HepG2 (cell line): Measurements from ENCODE around the gene FOXS1. TPM values are rescaled to one million over a fixed set of nuclear protein-coding genes. Genes with fewer than 3 reads are reported as not detected.

Experiments
- CCDC6 ChIP-seq: sonication (generic); formaldehyde crosslinking; IDR thresholded peaks from 2 replicates; pipeline ENCODE4 v1.8.1; 2022; ENCODE audit warnings: mild to moderate bottlenecking, missing genetic modification reagents, moderate library complexity
- FOXA1 ChIP-seq, 2 experiments: fragments of 450-650 bp in 1 of 2; sonication (generic) in 1 of 2; formaldehyde crosslinking in 1 of 2; IDR thresholded peaks; 2 replicates each; pipeline versions ENCODE4 v1.4.0 to v1.6.1; 2016 to 2020; ENCODE audit warnings: missing genetic modification reagents in 1 of 2
- NR3C1 ChIP-seq: sonication (generic); formaldehyde crosslinking; IDR thresholded peaks from 2 replicates; pipeline ENCODE4 v1.4.0; 2020; ENCODE audit warnings: missing genetic modification reagents
- RELA ChIP-seq: sonication (generic); formaldehyde crosslinking; IDR thresholded peaks from 2 replicates; pipeline ENCODE4 v1.4.0; 2020; ENCODE audit warnings: missing genetic modification reagents
- SATB2 ChIP-seq: sonication (generic); formaldehyde crosslinking; IDR thresholded peaks from 2 replicates; pipeline ENCODE4 v1.5.0; 2020; ENCODE audit warnings: missing genetic modification reagents
- SIX1 ChIP-seq: sonication (generic); formaldehyde crosslinking; IDR thresholded peaks from 2 replicates; pipeline ENCODE4 v1.4.0; 2020; ENCODE audit warnings: missing genetic modification reagents, borderline replicate concordance
- SMAD3 ChIP-seq: sonication (generic); formaldehyde crosslinking; IDR thresholded peaks from 2 replicates; pipeline ENCODE4 v1.4.0; 2020; ENCODE audit warnings: missing genetic modification reagents
- THYN1 ChIP-seq: sonication (generic); formaldehyde crosslinking; IDR thresholded peaks from 2 replicates; pipeline ENCODE4 v1.8.1; 2023; ENCODE audit warnings: low read depth, mild to moderate bottlenecking, moderate library complexity, missing genetic modification reagents, borderline replicate concordance
- TSC22D2 ChIP-seq: sonication (generic); formaldehyde crosslinking; IDR thresholded peaks from 2 replicates; pipeline ENCODE4 v1.5.1; 2020; ENCODE audit warnings: missing genetic modification reagents, mild to moderate bottlenecking, borderline replicate concordance
- ZFY ChIP-seq: sonication (generic); formaldehyde crosslinking; IDR thresholded peaks from 2 replicates; pipeline ENCODE4 v1.4.0; 2020; ENCODE audit warnings: missing genetic modification reagents
- ZNF207 ChIP-seq: fragments of 450-650 bp; IDR thresholded peaks from 2 replicates; pipeline ENCODE4 v1.6.1; 2016; ENCODE audit warnings: antibody characterized with exemption, borderline replicate concordance
- ZNF263 ChIP-seq: sonication (generic); formaldehyde crosslinking; IDR thresholded peaks from 2 replicates; pipeline ENCODE4 v1.4.0; 2020; ENCODE audit warnings: missing genetic modification reagents
- ZNF850 ChIP-seq: sonication (generic); formaldehyde crosslinking; conservative IDR thresholded peaks from 2 replicates; pipeline ENCODE4 v1.9.0; 2021; ENCODE audit warnings: mild to moderate bottlenecking, missing genetic modification reagents
- polyA plus RNA-seq, 8 experiments: library from polyadenylated mRNA; depleted of rRNA in 3 of 8; stranded (reverse) in 7 of 8; unstranded in 1 of 8; fragments of >200 nt; fragmentation: Illumina TruSeq in 4 of 8; extraction: Trizol in 4 of 8; gene quantifications; 2 replicates each; pipeline versions ENCODE4 v1.2.1 to v1.2.3, GENCODE V29; 2011 to 2016; ENCODE audit warnings: low read depth in 4 of 8, missing spikeins in 1 of 8, mixed read lengths in 1 of 8; ENCODE audit not compliant: insufficient read depth in 1 of 8
- total RNA-seq, 5 experiments: library from RNA; depleted of rRNA; stranded (reverse); fragments of >200 nt; fragmentation: Illumina TruSeq; extraction: Trizol; gene quantifications; 2 replicates each; pipeline ENCODE4 v1.2.3, GENCODE V29; 2016; ENCODE audit warnings: low read depth in 1 of 5
- TF ChIP-seq, protein P1 (sequence below): sonication (generic); formaldehyde crosslinking; IDR thresholded peaks from 2 replicates; pipeline ENCODE4 v1.4.0; 2020; ENCODE audit warnings: missing genetic modification reagents, mild to moderate bottlenecking, borderline replicate concordance
- TF ChIP-seq, protein P2 (sequence below): sonication (generic); formaldehyde crosslinking; IDR thresholded peaks from 2 replicates; pipeline ENCODE4 v1.5.1; 2020; ENCODE audit warnings: missing genetic modification reagents, mild to moderate bottlenecking, borderline replicate concordance
- TF ChIP-seq, protein P3 (sequence below): sonication (generic); formaldehyde crosslinking; IDR thresholded peaks from 2 replicates; pipeline ENCODE4 v1.5.0; 2020; ENCODE audit warnings: missing genetic modification reagents
- TF ChIP-seq, protein P4 (sequence below): IDR thresholded peaks from 2 replicates; pipeline ENCODE4 v1.6.1; 2016; ENCODE audit warnings: missing biosample characterization, missing genetic modification reagents, low read depth
- TF ChIP-seq, protein P5 (sequence below): sonication (generic); formaldehyde crosslinking; IDR thresholded peaks from 2 replicates; pipeline ENCODE4 v1.5.1; 2020; ENCODE audit warnings: missing genetic modification reagents, mild to moderate bottlenecking, borderline replicate concordance
- TF ChIP-seq, protein P6 (sequence below): sonication (generic); formaldehyde crosslinking; IDR thresholded peaks from 2 replicates; pipeline ENCODE4 v1.4.0; 2020; ENCODE audit warnings: missing genetic modification reagents

FOXS1 gene
- total and polyA plus RNA-seq, 2 of the 13 experiments (the other 11 are each of a cell fraction or from before 2014, with no cell fraction given): not detected

DNA sequence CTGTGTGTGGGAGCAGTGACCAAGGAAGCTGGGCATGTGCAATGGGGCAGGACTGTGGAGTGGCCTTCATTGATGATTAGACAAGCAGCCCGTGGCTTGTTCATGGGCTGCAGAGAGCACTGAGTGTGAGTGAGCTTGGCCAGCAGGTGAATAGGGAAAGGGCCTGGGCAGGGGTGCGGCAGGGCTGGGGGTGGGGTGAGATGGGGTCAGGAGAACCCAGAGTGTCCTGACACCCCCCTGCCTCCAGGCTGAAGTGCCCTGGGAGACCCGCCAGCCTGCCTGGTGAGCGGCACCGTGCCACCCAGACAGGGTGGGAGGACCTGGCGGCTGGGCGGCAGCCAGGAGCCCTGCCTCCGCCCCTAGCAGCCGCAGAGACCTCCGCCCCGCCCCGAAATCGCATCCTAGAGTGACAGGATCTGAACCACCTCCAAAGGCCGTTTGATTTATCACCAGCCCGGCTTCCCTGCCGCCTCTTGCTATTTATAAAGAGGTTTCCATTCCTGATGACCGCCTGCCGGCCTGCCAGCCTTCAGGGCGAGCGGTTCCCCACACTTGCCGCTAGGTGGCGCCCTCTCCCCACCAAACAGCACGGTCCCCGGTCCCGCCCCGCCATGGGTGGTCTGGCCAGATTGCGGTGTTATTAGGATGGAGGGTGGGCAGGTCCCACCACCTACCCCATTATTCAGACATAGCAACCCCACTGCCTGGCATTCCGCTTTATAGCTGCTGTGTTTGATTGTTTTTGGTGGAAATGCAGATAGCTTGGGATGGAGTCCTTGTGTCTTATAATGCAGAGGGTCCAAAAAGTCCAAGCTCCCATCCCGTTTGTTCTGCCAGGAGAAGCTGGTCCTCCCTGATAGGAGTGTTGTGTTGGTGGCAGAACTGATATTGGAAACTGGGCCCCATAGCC is 22.7 kb downstream of the FOXS1 start (continued):
- TF ChIP-seq, protein P1, sequence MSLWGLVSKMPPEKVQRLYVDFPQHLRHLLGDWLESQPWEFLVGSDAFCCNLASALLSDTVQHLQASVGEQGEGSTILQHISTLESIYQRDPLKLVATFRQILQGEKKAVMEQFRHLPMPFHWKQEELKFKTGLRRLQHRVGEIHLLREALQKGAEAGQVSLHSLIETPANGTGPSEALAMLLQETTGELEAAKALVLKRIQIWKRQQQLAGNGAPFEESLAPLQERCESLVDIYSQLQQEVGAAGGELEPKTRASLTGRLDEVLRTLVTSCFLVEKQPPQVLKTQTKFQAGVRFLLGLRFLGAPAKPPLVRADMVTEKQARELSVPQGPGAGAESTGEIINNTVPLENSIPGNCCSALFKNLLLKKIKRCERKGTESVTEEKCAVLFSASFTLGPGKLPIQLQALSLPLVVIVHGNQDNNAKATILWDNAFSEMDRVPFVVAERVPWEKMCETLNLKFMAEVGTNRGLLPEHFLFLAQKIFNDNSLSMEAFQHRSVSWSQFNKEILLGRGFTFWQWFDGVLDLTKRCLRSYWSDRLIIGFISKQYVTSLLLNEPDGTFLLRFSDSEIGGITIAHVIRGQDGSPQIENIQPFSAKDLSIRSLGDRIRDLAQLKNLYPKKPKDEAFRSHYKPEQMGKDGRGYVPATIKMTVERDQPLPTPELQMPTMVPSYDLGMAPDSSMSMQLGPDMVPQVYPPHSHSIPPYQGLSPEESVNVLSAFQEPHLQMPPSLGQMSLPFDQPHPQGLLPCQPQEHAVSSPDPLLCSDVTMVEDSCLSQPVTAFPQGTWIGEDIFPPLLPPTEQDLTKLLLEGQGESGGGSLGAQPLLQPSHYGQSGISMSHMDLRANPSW (CRISPR knock-in tag): no peak
- TF ChIP-seq SMAD3 (CRISPR knock-in tag): no peak
- TF ChIP-seq SATB2 (CRISPR knock-in tag): no peak
- TF ChIP-seq SIX1: no peak
- no peak for TF ChIP-seq FOXA1 (IDR thresholded peaks at IDR 0.05)
- no peak for TF ChIP-seq FOXA1 (CRISPR knock-in tag; IDR thresholded peaks at IDR 0.05)
- TF ChIP-seq ZFY: no peak
- TF ChIP-seq ZNF263 (CRISPR knock-in tag): no peak
- TF ChIP-seq, protein P2, sequence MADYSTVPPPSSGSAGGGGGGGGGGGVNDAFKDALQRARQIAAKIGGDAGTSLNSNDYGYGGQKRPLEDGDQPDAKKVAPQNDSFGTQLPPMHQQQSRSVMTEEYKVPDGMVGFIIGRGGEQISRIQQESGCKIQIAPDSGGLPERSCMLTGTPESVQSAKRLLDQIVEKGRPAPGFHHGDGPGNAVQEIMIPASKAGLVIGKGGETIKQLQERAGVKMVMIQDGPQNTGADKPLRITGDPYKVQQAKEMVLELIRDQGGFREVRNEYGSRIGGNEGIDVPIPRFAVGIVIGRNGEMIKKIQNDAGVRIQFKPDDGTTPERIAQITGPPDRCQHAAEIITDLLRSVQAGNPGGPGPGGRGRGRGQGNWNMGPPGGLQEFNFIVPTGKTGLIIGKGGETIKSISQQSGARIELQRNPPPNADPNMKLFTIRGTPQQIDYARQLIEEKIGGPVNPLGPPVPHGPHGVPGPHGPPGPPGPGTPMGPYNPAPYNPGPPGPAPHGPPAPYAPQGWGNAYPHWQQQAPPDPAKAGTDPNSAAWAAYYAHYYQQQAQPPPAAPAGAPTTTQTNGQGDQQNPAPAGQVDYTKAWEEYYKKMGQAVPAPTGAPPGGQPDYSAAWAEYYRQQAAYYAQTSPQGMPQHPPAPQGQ (CRISPR knock-in tag): no peak
- no peak for TF ChIP-seq ZNF207
- TF ChIP-seq ZNF850 (CRISPR knock-in tag): no peak
- TF ChIP-seq TSC22D2 (CRISPR knock-in tag): no peak
- no peak; the same call in 1 of the 2 replicates for TF ChIP-seq RELA (CRISPR knock-in tag)
- TF ChIP-seq CCDC6: no peak
- TF ChIP-seq, protein P3, sequence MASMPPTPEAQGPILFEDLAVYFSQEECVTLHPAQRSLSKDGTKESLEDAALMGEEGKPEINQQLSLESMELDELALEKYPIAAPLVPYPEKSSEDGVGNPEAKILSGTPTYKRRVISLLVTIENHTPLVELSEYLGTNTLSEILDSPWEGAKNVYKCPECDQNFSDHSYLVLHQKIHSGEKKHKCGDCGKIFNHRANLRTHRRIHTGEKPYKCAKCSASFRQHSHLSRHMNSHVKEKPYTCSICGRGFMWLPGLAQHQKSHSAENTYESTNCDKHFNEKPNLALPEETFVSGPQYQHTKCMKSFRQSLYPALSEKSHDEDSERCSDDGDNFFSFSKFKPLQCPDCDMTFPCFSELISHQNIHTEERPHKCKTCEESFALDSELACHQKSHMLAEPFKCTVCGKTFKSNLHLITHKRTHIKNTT (CRISPR knock-in tag): no peak
- TF ChIP-seq THYN1 (CRISPR knock-in tag): no peak
- TF ChIP-seq, protein P4, sequence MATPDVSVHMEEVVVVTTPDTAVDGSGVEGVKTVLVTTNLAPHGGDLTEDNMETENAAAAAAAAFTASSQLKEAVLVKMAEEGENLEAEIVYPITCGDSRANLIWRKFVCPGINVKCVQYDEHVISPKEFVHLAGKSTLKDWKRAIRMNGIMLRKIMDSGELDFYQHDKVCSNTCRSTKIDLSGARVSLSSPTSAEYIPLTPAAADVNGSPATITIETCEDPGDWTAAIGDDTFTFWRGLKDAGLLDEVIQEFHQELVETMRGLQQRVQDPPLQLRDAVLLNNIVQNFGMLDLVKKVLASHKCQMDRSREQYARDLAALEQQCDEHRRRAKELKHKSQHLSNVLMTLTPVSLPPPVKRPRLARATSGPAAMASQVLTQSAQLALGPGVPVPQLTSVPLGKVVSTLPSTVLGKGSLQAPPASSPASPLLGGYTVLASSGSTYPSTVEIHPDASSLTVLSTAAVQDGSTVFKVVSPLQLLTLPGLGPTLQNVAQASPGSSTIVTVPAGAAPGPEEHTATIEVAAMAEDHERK (CRISPR knock-in tag): no peak
- TF ChIP-seq, protein P5, sequence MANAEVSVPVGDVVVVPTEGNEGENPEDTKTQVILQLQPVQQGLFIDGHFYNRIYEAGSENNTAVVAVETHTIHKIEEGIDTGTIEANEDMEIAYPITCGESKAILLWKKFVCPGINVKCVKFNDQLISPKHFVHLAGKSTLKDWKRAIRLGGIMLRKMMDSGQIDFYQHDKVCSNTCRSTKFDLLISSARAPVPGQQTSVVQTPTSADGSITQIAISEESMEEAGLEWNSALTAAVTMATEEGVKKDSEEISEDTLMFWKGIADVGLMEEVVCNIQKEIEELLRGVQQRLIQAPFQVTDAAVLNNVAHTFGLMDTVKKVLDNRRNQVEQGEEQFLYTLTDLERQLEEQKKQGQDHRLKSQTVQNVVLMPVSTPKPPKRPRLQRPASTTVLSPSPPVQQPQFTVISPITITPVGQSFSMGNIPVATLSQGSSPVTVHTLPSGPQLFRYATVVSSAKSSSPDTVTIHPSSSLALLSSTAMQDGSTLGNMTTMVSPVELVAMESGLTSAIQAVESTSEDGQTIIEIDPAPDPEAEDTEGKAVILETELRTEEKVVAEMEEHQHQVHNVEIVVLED: no peak
- TF ChIP-seq, protein P6, sequence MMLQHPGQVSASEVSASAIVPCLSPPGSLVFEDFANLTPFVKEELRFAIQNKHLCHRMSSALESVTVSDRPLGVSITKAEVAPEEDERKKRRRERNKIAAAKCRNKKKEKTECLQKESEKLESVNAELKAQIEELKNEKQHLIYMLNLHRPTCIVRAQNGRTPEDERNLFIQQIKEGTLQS (CRISPR knock-in tag): no peak
- TF ChIP-seq NR3C1 (CRISPR knock-in tag): no peak
